Astrocyte (in vitro differentiated cells and primary cell): Measurements from ENCODE around the gene PEX11G. TPM values are rescaled to one million over a fixed set of nuclear protein-coding genes. Genes with fewer than 3 reads are reported as not detected.
A peak's percentile ranks its signal among the peaks of the same experiment; 100 is the strongest.

Source experiments
- DNase-seq: peaks from one replicate; pipeline ENCODE4 v3.0.0-alpha.2; 2010; ENCODE audit warnings: low read depth
- FAIRE-seq: peaks from 2 replicates; lab custom pipeline; 2011; peaks lifted over from hg19 to GRCh38; lab: Jason Lieb, UNC
- H2AFZ ChIP-seq: 2 replicates; pipeline ENCODE4 v1.6.0; 2012; ENCODE audit warnings: low read depth, low read length, inconsistent platforms
- H3K27ac ChIP-seq: 2 replicates; pipeline ENCODE4 v1.5.1; 2011; ENCODE audit warnings: low read depth, low read length, inconsistent platforms
- H3K27me3 ChIP-seq: 2 replicates; pipeline ENCODE4 v1.6.0; 2011; ENCODE audit warnings: low read length, inconsistent platforms; ENCODE audit not compliant: insufficient read depth
- H3K36me3 ChIP-seq: 2 replicates; pipeline ENCODE4 v1.5.1; 2011; ENCODE audit warnings: low read length, inconsistent platforms; ENCODE audit not compliant: insufficient read depth
- H3K4me1 ChIP-seq: 2 replicates; pipeline ENCODE4 v1.5.1; 2011; ENCODE audit warnings: low read length, inconsistent platforms; ENCODE audit not compliant: insufficient read depth
- H3K4me2 ChIP-seq: 2 replicates; pipeline ENCODE4 v1.6.0; 2012; ENCODE audit warnings: low read length, inconsistent platforms
- H3K4me3 ChIP-seq: 2 replicates; pipeline ENCODE4 v1.5.1; 2011; ENCODE audit warnings: low read depth, mild to moderate bottlenecking, low read length, inconsistent platforms; ENCODE audit not compliant: insufficient read depth
- H3K79me2 ChIP-seq: 2 replicates; pipeline ENCODE4 v1.6.0; 2012; ENCODE audit warnings: mild to moderate bottlenecking, low read length, inconsistent platforms; ENCODE audit not compliant: insufficient read depth
- H3K9ac ChIP-seq: 2 replicates; pipeline ENCODE4 v1.6.0; 2012; ENCODE audit warnings: mild to moderate bottlenecking, low read length, inconsistent platforms
- H3K9me3 ChIP-seq: 2 replicates; pipeline ENCODE4 v1.5.1; 2012; ENCODE audit warnings: low read depth, mild to moderate bottlenecking, low read length, inconsistent platforms; ENCODE audit not compliant: insufficient read depth
- H4K20me1 ChIP-seq: 2 replicates; pipeline ENCODE4 v1.6.0; 2012; ENCODE audit warnings: low read length, inconsistent platforms; ENCODE audit not compliant: insufficient read depth
- H3K27ac Mint-ChIP-seq: one replicate; pipeline ENCODE4 v1.8.0; 2021; ENCODE audit warnings: mild to moderate bottlenecking, mixed read lengths; ENCODE audit not compliant: unreplicated experiment
- H3K27me3 Mint-ChIP-seq: one replicate; pipeline ENCODE4 v1.8.0; 2021; ENCODE audit warnings: low read depth, mixed read lengths; ENCODE audit not compliant: unreplicated experiment
- H3K36me3 Mint-ChIP-seq: one replicate; pipeline ENCODE4 v1.8.0; 2021; ENCODE audit warnings: low read depth, mixed read lengths; ENCODE audit not compliant: unreplicated experiment
- H3K4me1 Mint-ChIP-seq: one replicate; pipeline ENCODE4 v1.8.0; 2021; ENCODE audit warnings: low read depth, mixed read lengths; ENCODE audit not compliant: unreplicated experiment
- H3K4me3 Mint-ChIP-seq: one replicate; pipeline ENCODE4 v1.8.0; 2021; ENCODE audit warnings: mild to moderate bottlenecking, moderate library complexity, mixed read lengths; ENCODE audit not compliant: unreplicated experiment
- H3K9me3 Mint-ChIP-seq: one replicate; pipeline ENCODE4 v1.8.0; 2021; ENCODE audit warnings: mild to moderate bottlenecking, mixed read lengths; ENCODE audit not compliant: unreplicated experiment
- CTCF ChIP-seq: IDR thresholded peaks from 2 replicates; pipeline ENCODE4 v1.5.1; 2011; ENCODE audit warnings: low read depth, mild to moderate bottlenecking, inconsistent platforms, low read length, moderate library complexity; ENCODE audit not compliant: insufficient read depth
- EZH2 ChIP-seq: IDR thresholded peaks from 2 replicates; pipeline ENCODE4 v1.6.1; 2012; ENCODE audit warnings: mild to moderate bottlenecking, low read length, inconsistent platforms; ENCODE audit not compliant: insufficient read depth
- total RNA-seq: library from RNA; stranded (reverse); gene quantifications from 2 replicates; pipeline ENCODE4 v1.2.1, GENCODE V29; 2021

PEX11G gene
- total RNA-seq, 1 donor from 2014 or later, result 1.7 TPM

GRCh38 chr19:7521551-7522071 lies 32.8 kb upstream of the PEX11G start:
- peaks cover 4% of the 10 kb centered on the region for H3K36me3 ChIP-seq
- H3K9ac ChIP-seq, result peak overlapping the region; percentile 84
- Mint-ChIP-seq H3K9me3 (no peaks in the 10 kb centered on the region), H3K27ac (peak overlapping the region; percentile 14), H3K27me3 (no peaks in the 10 kb centered on the region), H3K4me3 (peak overlapping the region; percentile 84), H3K36me3 (no peaks in the 10 kb centered on the region), H3K4me1 (peaks cover 7% of the 10 kb centered on the region)
- H3K4me3 ChIP-seq, result peak overlapping the region; percentile 72
- DNase-seq, result no peak
- H3K27me3 ChIP-seq, result no peaks in the 10 kb centered on the region
- H3K27ac ChIP-seq, result peak overlapping the region; percentile 21
- H3K79me2 ChIP-seq, result peaks cover 32% of the 10 kb centered on the region
- no peaks in the 10 kb centered on the region for H3K9me3 ChIP-seq
- TF ChIP-seq CTCF, result no peak
- no peak for TF ChIP-seq EZH2
- H3K4me1 ChIP-seq, result peaks cover 22% of the 10 kb centered on the region
- H3K4me2 ChIP-seq, result peak overlapping the region; percentile 99
- H2AFZ ChIP-seq, result peak overlapping the region; percentile 86
- H4K20me1 ChIP-seq, result peaks cover 5% of the 10 kb centered on the region
- FAIRE-seq, result no peak

- Mint-ChIP-seq H3K27me3 (no peaks in the 10 kb centered on the region), H3K9me3 (no peaks in the 10 kb centered on the region)
- no peak for TF ChIP-seq EZH2
- TF ChIP-seq CTCF, result no peak
These were observed 31.6 kb upstream of the PEX11G start for GRCh38 chr19:7520131-7521051.

More at GRCh38 chr19:7520131-7521051, 31.6 kb upstream of the PEX11G start:
- DNase-seq, result no peak
- Mint-ChIP-seq H3K4me1 (peaks cover 10% of the 10 kb centered on the region), H3K4me3 (no peak overlapping the region), H3K27ac (no peak overlapping the region), H3K36me3 (no peaks in the 10 kb centered on the region)
- Histone ChIP-seq H3K4me2 (no peak overlapping the region), H4K20me1 (peaks cover 5% of the 10 kb centered on the region), H3K4me1 (peaks cover 28% of the 10 kb centered on the region), H3K27ac (no peak overlapping the region), H3K27me3 (no peaks in the 10 kb centered on the region), H2AFZ (no peak overlapping the region), H3K36me3 (no peaks in the 10 kb centered on the region), H3K79me2 (peaks cover 35% of the 10 kb centered on the region), H3K4me3 (no peak overlapping the region), H3K9me3 (no peaks in the 10 kb centered on the region), H3K9ac (no peak overlapping the region)
- FAIRE-seq, result no peak
